GM06990 (cell line): Measurements from ENCODE around the gene MESD.

Source experiments
- DNase-seq: peaks from one replicate; pipeline ENCODE4 v3.0.0-alpha.2; 2011; ENCODE audit not compliant: insufficient read length; ENCODE audit errors: extremely low read depth
- H3K27me3 ChIP-seq: replicated peaks from 2 replicates; pipeline ENCODE4 v1.6.0; 2011; ENCODE audit warnings: low read length; ENCODE audit not compliant: control insufficient read depth, insufficient read depth
- H3K36me3 ChIP-seq: 2 replicates; pipeline ENCODE4 v1.5.1; 2011; ENCODE audit warnings: low read length; ENCODE audit not compliant: control insufficient read depth, insufficient read depth
- H3K4me3 ChIP-seq: replicated peaks from 2 replicates; pipeline ENCODE4 v1.5.1; 2011; ENCODE audit warnings: low read depth, mild to moderate bottlenecking, control low read depth, low read length
- TF ChIP-seq, protein P1 (sequence below): IDR thresholded peaks from 2 replicates; pipeline ENCODE4 v1.5.1; 2011; ENCODE audit warnings: low read length, control low read depth, mild to moderate bottlenecking, inconsistent platforms; ENCODE audit not compliant: insufficient read depth, poor library complexity, severe bottlenecking

MESD gene

GRCh38 chr15:80923668-80924067, 66.0 kb downstream of the MESD start:
- Histone ChIP-seq H3K27me3 (no peaks in the 10 kb centered on the region), H3K36me3 (no peaks in the 10 kb centered on the region), H3K4me3 (no peak overlapping the region)
- TF ChIP-seq, protein P1, sequence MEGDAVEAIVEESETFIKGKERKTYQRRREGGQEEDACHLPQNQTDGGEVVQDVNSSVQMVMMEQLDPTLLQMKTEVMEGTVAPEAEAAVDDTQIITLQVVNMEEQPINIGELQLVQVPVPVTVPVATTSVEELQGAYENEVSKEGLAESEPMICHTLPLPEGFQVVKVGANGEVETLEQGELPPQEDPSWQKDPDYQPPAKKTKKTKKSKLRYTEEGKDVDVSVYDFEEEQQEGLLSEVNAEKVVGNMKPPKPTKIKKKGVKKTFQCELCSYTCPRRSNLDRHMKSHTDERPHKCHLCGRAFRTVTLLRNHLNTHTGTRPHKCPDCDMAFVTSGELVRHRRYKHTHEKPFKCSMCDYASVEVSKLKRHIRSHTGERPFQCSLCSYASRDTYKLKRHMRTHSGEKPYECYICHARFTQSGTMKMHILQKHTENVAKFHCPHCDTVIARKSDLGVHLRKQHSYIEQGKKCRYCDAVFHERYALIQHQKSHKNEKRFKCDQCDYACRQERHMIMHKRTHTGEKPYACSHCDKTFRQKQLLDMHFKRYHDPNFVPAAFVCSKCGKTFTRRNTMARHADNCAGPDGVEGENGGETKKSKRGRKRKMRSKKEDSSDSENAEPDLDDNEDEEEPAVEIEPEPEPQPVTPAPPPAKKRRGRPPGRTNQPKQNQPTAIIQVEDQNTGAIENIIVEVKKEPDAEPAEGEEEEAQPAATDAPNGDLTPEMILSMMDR: no peak
- DNase-seq: no peak

DNA sequence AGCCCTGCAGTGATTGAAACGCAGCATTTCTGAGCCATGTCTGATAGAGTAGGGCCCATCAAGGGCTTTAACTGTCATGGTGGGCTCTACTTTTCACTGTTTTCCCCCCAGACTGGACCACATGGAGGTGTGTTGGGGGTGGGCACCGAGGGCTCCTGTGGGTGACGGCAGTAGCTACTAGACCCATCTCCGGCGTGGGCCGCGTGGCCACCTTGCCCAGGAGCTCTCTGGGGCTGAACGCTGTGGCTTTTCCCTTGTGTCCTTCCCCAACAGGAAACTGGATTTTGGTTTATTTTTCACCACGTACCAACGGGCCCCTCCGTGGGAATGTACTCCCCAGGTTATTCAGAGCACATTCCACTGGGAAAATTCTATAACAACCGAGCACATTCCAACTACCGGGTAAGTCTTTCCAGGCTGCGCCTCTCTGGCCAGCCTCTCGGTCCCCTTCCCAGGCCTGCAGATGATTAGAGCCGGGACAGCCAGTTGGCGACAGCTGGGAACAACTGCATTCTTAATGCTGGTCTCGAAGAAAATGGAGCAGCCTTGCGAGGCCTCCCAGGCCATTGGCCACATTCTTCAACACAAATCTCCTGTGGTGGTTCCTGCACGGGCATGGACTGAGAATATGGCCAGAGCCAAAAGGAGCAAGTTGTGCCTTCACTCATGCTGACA, 67.7 kb downstream of the MESD start:
- DNase-seq: no peak
- H3K36me3 ChIP-seq: no peaks in the 10 kb centered on the region
- H3K27me3 ChIP-seq: no peaks in the 10 kb centered on the region
- TF ChIP-seq, protein P1: no peak
- no peak overlapping the region for H3K4me3 ChIP-seq

DNA sequence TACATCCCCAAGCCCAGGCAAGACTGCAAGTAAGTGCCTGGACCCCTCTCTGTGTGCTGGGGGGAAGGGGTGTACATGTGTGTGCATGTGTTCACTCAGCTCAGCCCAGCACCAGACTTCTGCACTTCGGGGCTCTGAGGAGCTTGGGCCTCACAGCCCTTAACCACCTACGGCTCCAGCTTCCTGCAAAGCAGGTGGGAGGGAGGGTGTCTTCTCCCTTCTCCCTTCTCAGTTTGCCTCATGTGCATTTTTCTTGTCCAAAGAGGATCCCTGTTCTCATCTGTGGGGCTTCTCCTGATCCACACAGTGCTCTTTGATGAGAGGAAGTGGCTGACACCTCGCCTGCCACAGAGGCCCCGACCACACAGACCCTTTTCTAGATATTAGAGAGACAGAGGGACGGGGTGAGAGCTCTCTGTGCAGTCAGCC, 69.3 kb downstream of the MESD start:
- Histone ChIP-seq H3K27me3 (no peaks in the 10 kb centered on the region), H3K36me3 (no peaks in the 10 kb centered on the region), H3K4me3 (no peak overlapping the region)
- TF ChIP-seq, protein P1: no peak
- DNase-seq: no peak

- no peak overlapping the region for H3K4me3 ChIP-seq
- H3K36me3 ChIP-seq: no peaks in the 10 kb centered on the region
- TF ChIP-seq, protein P1: no peak
- H3K27me3 ChIP-seq: no peaks in the 10 kb centered on the region
- no peak for DNase-seq
Observed at GRCh38 chr15:80918196-80918783, 71.3 kb downstream of the MESD start.

- DNase-seq: no peak
- H3K36me3 ChIP-seq: no peaks in the 10 kb centered on the region
- H3K27me3 ChIP-seq: no peaks in the 10 kb centered on the region; the same call in 1 of the 2 replicates
- no peak overlapping the region for H3K4me3 ChIP-seq
- TF ChIP-seq, protein P1: no peak
Observed at GRCh38 chr15:80916056-80916455, 73.6 kb downstream of the MESD start.

DNA sequence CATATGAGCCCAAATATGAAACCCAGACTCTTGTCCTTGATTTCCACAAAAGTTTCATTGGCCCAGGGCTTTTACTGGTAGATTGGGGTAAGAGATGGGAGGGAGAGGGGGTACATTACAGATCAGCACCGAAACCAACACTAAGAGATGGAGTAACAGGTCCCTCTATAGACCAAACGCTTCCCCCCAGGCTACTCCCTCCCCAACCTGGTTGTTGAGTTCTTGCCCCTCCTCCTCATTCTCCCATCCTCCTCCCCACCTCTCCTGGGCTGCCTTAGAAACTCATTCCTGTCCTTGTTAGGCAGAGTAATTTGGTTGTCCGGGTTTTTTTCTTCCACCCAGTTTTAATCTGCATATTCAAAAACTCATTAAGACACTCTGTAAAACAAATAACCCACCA, 74.1 kb downstream of the MESD start:
- TF ChIP-seq, protein P1: no peak
- no peak overlapping the region for H3K4me3 ChIP-seq
- H3K36me3 ChIP-seq: no peaks in the 10 kb centered on the region
- no peaks in the 10 kb centered on the region; the same call in 1 of the 2 replicates for H3K27me3 ChIP-seq
- DNase-seq: no peak
